ACHN (cell line): Measurements from ENCODE around the gene NHERF2.

Source experiments
- DNase-seq: peaks from one replicate; pipeline ENCODE4 v3.0.0-alpha.2; 2015
- in situ Hi-C: cut with HindIII; loops from 2 replicates; pipeline ENCODE4 v1.10.0; 2017; ENCODE audit warnings: low sequenced_read_pairs, low pct_ligation_motif_present, low pct_unique_long_range_greater_than_20kb

Gene NHERF2

GRCh38 chr16:2026461-2027023, at the start of gene NHERF2:
NHERF2 (plus strand) TSS chr16:2026902; CDS start chr16:2027006, 104 bp downstream.
- DNase-seq, result peak; percentile 41
- in situ Hi-C loops, result no loop called here

GRCh38 chr16:1976951-1977874, 49.5 kb upstream of the NHERF2 start:
- no peak for DNase-seq
- in situ Hi-C loops, result no loop called here

GRCh38 chr16:1977875-1978268, 48.8 kb upstream of the NHERF2 start:
- DNase-seq, result no peak
- in situ Hi-C loops, result no loop called here

- no peak for DNase-seq
- in situ Hi-C loops, result no loop called here
Observed at GRCh38 chr16:1978476-1979120, 48.1 kb upstream of the NHERF2 start.

GRCh38 chr16:1979271-1980029, 47.3 kb upstream of the NHERF2 start:
- no peak for DNase-seq
- in situ Hi-C loops, result no loop called here

- in situ Hi-C loops, result no loop called here
- no peak for DNase-seq
Observed at GRCh38 chr16:1980030-1980769, 46.5 kb upstream of the NHERF2 start.

GRCh38 chr16:1980770-1981087, 46.0 kb upstream of the NHERF2 start:
- DNase-seq, result no peak

GRCh38 chr16:1981398-1981836, 45.3 kb upstream of the NHERF2 start, which contains the start of gene NOXO1:
NOXO1 (minus strand) TSS chr16:1981469; CDS start chr16:1981179, 290 bp downstream.
- in situ Hi-C loops, result no loop called here
- no peak for DNase-seq

More at GRCh38 chr16:1980770-1981087, 46.0 kb upstream of the NHERF2 start:
- in situ Hi-C loops, result no loop called here

GRCh38 chr16:1982013-1982433, 44.7 kb upstream of the NHERF2 start:
- in situ Hi-C loops, result no loop called here
- no peak for DNase-seq

GRCh38 chr16:1982991-1983543, 43.6 kb upstream of the NHERF2 start:
- no peak for DNase-seq
- in situ Hi-C loops, result no loop called here

GRCh38 chr16:1983544-1984346, 43.0 kb upstream of the NHERF2 start, which contains the start of gene GFER:
GFER (plus strand) TSS chr16:1984193; CDS start chr16:1984219, 26 bp downstream.
- in situ Hi-C loops, result no loop called here
- DNase-seq, result peak; percentile 97

- in situ Hi-C loops, result no loop called here
- DNase-seq, result no peak
Observed at GRCh38 chr16:1984347-1985225, 42.1 kb upstream of the NHERF2 start.

GRCh38 chr16:1985466-1986150, 41.1 kb upstream of the NHERF2 start:
- in situ Hi-C loops, result no loop called here

GRCh38 chr16:1987198-1987597, 39.5 kb upstream of the NHERF2 start:
- in situ Hi-C loops, result no loop called here
- DNase-seq, result no peak

More at GRCh38 chr16:1985466-1986150, 41.1 kb upstream of the NHERF2 start:
- DNase-seq, result no peak

GRCh38 chr16:1989209-1990100, 37.2 kb upstream of the NHERF2 start, which contains the start of gene SYNGR3:
SYNGR3 (plus strand) TSS chr16:1989970; CDS start chr16:1990103, 133 bp downstream.
- in situ Hi-C loops, result no loop called here
- peak; percentile 33 for DNase-seq
